Measurements from ENCODE around the gene RASGRP4. TPM values are rescaled to one million over a fixed set of nuclear protein-coding genes. Genes with fewer than 3 reads are reported as not detected.
A peak's percentile ranks its signal among the peaks of the same experiment; 100 is the strongest.

The RASGRP4 gene
- polyA plus RNA-seq, 1 donor = 0.67 TPM

DNA sequence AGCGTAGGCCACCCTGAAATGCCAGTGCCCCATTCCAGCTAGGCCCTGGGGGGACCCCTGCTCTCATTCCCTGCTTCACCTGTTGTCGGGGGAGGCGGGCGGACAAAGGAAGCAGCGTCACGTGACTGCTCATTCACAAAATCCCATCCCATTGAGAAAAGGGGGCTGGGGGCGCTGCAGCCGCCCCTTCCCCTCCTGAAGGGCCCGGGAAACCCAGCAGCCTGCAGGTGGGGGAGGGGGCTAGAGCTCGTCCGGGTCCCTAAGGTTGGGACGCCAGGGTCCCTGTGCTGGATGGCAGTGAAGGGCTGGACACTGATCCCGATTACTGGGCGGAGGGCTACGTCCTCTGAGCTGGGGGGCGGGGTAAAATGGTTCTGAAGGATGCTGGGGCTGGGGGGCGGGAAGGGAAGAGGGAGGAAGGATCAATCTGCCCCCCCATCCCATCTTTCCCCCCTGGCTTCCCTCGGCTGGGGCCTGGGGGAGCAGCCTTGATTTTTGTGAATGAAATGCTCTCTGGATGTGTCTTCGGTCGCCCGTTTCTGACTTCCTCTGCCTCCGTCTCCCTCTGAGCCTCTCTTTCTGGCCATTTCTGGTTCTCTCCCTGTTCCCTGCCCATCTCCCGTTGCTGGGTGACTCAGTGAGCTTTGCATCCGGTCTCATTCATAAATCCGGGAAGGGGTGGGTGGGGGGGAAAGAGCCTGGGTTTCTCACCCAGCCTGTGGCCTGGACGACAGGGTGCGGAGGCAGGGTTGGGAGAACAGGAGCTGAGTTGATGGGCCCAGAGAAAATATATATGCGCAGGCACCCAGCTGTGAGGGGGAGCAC is 36.7 kb downstream of the RASGRP4 start:
- DNase-seq = no peak

DNA sequence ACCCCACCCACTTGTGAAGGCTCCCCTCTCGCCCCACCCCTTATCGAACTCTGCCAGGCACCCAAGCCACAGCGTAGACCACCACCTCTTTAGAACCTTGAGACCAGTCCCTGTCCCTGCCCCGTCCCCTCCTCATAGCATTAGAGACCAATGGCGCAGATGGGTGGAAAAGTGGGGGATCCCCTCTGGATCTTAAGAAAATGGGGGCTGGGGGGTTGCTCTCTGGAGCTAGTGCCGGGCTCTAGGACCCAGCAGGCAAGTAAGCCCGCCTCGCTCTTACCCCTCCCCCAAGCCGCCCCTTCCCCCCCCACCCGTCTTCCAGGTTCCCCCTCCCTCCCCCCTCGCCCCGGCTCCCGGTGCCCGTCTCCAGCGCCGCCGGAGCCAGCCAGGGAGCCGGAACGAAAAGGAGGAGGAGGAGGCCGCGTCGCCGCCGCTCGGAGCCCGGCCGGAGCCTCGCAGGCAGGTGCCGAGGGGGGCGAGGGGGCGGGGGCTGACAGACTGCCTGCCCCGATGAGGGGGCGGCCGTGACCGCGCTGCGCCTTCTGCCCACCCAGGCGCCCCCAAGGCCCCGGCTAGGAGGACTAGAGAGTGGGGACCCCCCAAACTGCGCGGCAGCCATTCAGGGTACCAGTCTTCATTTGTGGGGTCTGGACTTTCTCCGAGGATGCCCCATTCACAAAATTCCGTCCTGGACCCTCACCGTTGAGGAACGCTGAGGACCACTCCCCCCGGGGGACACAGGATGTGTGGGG is 37.5 kb downstream of the RASGRP4 start, which contains the start of gene SPRED3:
TSS of gene SPRED3 (plus strand) at position 349 of the 752 bp plus-strand sequence. CDS start 1,606 bp downstream, outside the sequence.
- peak; percentile 65 for DNase-seq

DNA sequence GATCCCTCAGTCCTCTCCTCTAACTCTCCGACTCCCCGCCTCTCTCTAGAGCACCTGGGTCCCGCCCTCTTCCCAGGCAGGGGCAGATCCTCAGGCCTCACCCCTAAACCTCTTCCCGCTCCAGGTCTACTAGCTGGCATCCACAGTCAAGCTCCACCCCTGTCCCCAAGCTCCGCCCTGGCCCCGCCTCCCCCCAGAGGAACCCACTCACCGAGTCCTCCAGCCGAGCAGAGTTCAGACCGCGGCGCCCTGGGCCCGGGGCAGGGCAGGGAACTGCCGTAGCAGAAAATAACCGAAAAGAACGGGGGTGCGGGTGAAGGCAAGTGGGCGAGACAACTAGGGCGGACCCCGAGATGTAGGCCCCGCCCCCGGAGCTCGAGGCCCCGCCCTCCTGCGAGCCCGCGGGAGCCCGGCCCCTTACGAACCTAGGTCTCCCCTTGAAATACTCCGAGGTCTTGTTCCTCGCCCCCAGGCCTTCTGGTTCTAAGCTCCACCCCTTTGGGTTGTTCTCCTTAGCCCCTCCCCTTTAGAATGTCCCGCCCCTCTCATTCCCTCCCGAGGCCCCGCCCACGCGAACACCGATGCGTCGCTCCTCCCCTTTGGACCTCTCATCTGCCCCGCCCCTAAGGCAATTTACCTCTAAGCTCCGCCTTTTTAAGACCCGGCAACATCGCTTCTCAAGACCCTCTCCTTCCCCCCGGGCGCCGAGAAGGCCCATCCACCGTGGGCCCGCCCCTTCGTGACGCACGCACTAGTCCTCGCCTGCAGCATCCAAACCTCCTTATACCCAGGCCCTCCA is 38.3 kb downstream of the RASGRP4 start, which contains the start of gene GGN:
TSS of gene GGN (minus strand) at position 485 of the 799 bp plus-strand sequence. CDS start 773 bp downstream, outside the sequence.
- DNase-seq = peak; percentile 75

DNA sequence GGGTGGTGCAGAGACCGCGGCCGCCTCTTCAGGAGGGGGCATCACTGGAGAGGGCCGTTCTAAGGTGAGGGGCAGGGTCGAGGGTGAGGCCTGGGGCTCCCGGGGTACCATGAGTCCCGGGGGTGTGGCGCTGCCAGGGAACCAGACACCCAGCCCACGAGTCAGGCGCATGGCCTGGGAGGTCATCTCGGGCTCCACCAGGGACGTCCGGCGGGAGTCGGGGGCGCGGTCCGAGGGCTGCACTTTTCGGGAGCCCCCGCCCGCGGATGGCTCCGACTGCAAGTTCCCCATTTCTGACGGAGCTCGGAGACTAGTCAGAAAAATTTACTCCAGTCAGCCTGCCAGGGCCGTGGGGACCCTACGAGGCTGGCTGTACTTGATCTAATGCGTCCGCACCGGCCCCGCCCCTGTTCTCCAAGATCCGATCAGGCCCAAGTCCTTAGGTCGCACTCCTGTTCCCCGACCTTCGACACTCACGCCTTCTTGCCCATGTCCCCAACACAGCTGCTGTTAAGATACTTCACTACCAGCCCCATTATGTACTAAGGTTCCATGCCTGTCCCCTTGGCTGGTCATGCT is 39.0 kb downstream of the RASGRP4 start:
- no peak for DNase-seq

DNA sequence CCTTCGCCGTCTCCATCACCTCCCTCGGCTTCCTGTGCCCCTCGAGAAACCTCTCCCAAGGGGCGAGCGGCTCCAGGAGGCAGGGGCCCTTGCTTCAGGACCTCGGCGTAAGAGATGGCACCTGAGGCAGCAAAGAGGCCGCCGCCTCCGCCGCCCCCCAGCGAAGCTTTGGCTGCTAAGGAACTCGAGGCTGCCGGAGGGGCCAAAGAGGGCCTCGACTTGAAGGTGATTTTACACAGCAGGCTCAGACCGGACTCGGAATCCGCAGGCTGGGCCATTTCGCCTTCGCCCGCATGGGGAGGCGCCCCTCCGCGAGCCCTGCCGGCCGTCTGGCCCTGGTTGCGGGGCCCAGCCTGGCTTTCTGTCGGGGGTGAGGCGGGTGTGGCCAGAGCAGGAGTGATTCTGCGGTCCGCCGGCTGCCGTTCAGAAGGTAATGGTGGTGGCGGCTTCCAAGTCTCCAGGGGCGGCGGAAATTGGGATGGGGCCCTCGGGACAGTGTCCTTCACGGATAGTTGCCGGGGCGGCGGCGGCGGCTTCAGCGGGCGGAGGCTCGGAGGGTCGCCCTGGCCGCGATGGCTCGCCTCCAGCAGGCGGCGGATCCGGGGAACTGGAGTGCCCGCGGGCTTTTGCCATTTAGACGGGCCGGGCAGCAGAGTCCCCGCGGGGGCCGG is 39.6 kb downstream of the RASGRP4 start:
- no peak for DNase-seq

DNA sequence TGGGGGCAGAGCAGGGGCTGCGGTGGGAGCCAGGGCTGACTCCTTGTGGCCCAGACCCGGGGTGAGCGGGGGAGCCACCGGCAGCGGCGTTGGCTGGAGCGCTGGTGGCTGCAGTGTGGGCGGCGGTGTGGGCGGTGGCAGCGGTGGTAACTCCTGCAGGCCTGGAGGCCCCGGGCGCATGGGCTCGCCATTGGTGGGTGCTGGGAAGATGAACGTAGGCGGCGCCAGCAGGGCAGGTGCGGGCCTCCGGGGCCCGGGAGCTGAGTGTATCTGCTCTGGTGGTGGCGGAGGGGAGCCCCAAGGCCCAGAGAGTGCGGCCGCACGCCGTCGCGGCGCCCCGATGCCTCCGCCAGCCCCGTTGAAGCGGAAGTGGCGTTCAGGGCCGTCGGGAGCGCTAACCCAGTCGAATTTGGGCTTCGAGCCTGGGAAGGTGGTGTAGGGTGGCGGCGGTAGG is 40.2 kb downstream of the RASGRP4 start:
- DNase-seq = no peak

DNA sequence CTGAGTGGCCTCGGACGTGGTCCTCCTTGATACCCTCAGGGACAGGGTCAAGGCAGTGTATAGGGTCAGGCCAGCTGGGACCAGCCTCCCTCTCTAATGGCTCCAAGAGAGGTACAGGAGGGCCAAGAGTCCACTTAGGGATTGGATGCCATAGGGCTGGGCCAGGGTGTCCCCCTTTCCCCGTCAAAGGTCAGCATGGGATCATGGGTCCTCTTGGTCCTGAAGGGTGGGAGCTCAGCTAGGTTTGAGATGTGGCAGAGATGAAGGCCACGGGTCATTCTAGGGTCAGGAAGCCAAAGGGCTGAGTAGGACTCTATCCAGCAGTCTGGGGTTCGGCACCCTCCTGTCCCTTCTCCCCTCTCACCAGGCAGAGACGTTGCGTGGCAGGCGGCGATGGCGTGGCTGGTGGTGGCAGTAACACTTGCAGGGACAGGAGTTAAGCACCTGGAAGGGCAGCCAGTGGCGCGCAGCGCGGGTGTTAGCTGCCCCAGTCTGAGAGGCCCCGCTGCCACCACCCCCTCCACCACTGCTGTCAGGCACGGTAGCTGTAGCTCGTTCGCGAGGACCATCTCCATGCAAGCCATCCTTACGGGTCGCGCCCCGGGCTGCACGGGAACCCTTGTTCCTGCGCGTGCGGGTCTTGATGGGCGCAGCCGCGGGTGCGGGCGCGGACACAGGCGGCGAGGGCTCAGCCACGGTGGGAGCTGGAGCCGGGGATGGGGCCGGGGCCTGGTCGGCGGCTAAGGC is 40.8 kb downstream of the RASGRP4 start:
- no peak for DNase-seq

DNA sequence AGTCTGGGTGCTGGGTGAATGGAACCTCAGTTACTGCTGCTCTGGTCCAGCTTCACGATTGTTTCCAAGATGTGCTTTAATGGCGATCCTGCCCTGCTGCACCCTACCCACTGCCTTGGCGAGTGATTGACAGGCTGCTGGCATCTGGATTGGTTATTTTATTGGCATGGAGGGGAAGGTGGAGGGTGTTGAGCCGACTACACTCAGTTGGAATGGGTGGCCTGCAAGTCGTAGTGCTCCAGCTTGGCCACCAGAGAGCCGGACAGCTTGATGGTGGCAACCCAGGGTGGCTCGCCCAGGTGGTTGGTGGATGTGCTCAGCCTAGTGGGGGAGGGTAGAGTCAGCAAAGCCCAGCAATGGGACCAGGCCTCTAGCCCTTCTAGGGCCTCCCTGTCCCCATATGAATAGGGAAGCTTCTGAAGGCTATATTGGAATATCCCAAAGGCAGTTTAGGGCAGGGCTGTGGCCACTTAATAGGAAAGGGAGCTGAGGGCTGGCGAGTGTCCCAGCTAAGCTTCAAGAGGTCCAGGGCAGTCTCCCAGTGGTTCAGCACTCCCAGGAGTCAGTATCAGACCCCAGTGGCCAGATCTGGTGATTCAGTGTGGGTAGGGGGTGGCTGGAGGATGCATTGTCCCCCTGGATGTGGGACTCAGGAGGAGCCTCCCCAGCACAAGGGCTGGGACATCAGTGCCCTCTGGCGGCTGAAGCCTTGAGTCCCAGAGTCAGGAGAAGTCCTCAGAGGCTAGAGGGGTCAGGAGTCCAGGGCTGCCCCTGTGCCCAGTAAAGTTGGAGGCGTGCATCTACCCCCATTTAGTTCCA is 41.6 kb downstream of the RASGRP4 start:
- DNase-seq = no peak

DNA sequence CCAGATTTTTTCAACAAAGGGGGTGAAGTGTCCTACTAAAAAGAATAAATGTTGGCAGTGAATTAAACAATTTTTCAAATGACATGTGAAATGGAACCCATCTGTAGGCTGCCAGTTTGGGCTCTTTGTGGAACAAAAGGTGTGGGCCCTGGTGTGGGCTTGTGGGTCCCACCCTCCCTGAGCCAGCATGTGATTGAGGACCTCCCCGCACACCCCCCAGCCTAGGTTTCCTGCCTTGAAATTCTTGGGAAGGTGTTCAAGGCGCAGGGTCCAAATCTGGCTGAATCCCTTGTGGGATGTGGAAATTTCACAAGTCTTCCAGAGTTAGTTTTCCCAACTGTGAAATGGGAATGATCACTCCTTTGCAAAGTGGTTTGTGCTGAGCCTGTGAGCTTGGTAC is 42.3 kb downstream of the RASGRP4 start:
- no peak for DNase-seq

DNA sequence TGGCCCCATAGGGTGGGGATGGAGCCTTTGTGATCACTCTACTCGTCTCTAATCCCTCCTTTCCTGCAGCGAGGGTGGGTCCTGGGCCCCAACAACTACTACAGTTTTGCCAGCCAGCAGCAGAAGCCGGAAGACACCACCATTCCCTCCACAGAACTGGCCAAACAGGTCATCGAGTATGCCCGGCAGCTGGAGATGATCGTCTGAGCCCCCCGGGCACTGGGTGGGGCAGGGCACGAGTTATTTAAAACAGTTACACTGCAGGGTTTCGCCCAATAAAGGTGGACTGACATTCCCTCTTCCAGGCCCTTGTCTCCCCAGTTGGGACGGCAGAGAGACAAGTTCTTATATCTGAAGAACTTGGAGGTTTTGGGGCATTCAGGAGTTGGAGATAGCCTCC is 42.8 kb downstream of the RASGRP4 start:
- DNase-seq = no peak

DNA sequence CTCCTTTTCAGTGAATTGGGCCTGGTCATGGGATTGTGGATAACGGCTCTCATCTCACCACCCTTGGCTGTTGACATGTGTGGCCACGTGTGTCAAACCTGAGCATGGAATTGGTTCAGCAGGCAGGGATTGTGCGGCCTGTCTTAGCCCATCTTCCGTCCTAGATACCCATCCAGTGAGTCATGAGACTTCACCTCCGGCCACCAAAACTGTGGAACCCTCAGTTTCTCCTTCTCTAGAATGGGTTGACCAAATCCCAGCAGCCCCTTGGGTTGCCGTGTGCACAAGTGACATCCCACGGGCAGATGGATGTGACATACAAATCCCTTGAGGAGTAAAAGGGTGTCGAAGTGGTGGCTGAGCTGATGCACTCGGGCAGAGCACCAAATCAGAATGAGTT is 44.9 kb downstream of the RASGRP4 start:
- no peak for DNase-seq

DNA sequence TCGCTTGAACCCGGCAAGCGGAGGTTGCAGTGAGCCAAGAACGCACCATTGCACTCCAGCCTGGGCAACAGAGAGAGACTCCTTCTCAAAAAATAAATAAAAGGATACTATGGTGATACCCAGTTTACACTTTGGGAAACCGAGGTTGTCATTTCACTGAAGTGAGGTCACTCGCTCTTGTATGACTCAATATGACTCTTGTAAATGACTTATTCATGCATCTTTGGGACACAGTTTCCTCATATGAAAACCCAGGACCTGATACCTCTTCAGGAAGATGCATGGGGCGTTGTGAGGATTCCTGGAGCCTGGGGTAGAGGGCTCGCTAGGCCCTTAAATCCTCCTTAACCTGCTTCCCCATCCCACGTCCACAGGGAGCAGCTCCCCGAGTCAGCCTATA is 47.2 kb downstream of the RASGRP4 start:
- no peak for DNase-seq

DNA sequence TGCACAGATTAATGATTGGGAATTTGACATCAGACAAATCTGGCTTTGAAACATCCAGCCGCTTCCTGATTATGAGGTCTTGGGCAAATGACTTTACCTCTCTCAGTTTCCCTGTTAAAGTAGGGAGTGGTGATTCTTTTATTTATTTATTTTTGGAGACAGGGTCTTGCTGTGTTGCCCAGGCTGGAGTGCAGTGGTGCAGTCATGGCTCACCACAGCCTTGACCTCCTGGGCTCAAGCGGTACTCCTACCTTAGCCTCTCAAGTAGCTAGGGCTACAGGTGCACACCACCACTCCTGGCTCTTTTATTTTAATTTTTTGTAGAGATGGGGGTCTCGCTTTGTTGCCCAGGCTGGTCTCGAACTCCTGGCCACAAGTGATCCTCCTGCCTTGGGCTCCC is 49.0 kb downstream of the RASGRP4 start:
- no peak for DNase-seq

DNA sequence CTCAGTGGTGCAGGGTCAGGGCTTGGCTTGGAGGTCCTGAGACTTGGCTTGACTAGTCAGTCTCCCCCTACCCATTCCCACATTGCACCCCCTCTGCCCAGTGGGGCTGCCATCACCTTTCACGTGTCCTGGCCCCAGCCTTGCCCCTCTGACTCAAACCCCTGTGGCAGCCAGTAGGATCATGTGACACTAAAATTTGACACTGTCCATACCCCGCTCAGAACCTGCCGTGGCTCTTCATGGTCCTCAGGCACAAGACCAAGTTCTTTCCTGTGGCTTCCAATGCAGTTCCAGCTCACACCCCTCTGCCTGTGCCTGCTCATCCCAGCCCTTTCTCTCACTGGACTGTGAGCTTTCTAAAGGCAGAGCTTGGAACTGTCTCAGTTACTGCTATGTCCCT is 49.4 kb downstream of the RASGRP4 start:
- no peak for DNase-seq

DNA sequence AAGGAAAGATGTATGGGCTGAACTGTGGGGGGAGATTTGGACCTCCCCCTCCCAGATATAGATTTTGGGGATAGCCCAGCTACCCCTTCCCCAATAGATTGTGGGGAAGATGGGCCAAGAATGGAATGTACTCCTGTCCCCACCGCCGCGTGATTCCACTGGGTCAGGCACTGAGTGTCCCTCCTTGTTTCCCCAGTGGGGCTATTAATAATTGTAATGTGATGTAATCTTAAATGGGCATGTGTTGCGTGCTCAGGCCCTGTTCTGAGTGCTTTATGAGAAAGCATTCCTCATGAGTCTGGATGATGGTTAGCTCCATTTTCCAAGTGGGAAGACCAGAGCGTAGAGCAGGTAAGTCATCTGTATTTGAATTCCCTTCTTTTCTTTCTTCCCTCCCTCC is 50.3 kb downstream of the RASGRP4 start:
- DNase-seq = no peak

DNA sequence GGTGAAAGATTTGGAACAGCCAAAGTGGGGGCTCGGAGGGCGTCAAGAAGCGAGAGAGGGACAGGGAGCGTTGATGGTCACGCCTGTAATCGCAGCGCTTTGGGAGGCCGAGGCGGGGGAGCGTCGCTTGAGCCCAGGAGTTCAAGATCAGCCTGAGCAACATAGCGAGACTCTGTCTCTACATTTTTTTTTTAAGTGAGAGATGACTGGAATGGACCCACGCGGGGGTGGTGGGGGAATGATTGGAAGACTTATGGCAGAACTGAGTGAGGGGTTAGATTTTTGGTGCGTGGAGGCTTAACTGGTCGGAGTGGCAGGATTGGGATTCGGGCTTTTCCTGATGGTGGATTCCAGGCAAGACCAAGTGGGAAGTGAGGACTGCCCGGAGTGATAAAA is 50.9 kb downstream of the RASGRP4 start:
- DNase-seq = no peak

DNA sequence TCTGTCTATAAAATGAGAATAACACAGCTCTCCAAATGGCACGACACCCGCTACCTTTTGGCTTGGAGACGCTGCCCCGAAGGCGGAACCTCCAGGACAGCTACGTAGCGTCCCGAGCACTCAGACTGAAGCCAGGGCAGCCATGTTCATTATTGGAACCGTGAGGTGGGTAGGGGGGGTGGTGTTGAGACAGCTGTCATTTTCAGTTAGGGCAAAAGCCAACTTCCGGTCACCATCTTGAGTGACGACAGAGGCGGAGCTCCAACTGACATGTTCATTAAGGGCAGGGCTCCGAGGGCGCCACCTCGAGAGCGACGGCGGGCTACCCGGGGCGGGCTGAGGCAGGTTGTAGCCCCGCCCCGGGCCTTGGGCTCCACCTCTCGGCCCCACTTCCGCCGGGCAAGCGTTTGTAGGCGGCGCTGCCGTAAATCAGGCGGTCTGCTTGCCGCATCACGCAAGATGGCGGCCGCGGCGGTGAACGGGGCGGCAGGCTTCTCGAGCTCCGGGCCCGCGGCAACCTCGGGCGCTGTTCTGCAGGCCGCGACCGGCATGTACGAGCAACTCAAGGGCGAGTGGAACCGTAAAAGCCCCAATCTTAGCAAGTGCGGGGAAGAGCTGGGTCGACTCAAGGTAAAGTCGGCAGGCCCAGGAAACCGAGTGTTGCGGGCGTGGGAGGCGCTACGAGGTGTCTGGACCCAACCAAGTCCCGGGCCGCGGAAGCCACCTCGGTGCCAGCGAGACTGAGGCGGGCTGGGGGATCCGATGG is 51.5 kb downstream of the RASGRP4 start, which contains the start of gene PSMD8:
TSS of gene PSMD8 (plus strand) at position 240 of the 766 bp plus-strand sequence. CDS start at position 271, 31 bp downstream.
- DNase-seq = peak; percentile 98

DNA sequence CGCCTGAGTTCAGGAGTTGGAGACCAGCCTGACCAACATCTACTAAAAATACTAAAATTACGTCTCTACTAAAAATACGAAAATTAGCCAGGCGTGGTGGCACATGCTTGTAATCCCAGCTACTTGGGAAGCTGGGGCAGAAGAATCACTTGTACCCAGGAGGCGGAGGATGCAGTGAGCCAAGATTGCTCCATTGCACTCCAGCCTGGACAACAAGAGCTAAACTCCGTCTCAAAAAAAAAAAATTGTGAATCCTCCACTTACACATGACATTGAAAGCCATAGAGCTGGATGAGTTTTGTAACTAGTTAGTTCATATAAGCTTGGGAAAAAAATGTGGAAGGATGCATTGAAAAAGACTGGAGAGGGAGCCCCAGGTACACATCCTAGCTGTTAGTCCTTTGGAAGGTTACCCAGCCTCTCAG is 52.1 kb downstream of the RASGRP4 start:
- no peak for DNase-seq

DNA sequence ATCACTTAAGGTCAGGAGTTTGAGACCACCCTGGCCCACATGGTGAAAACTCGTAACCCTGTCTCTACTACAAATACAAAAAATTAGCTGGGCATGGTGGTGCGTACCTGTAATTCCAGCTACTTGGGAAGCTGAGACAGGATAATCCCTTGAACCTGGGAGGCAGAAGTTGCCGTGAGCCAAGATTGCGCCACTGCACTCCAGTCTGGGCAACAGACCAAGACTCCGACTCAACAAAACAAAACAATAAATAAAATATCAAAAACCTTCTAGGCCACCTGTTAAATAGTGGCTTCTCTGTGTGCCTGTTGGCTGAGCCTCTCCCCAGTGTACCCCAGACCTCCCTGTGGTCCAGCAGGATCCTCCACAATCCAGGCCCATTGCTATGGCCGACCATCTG is 54.9 kb downstream of the RASGRP4 start:
- DNase-seq = no peak
